Peyer's patch (tissue), 4 donors: Measurements from ENCODE around the gene PINK1.

Experiments used
- POLR2A ChIP-seq, 2 donors: fragments of 450-650 bp; IDR thresholded peaks; one replicate each; pipeline ENCODE4 v1.5.1; 2017; ENCODE audit warnings: antibody characterized with exemption in 2 of 2, mild to moderate bottlenecking in 2 of 2, moderate library complexity in 2 of 2
- TF ChIP-seq, protein P1 (sequence below), 6 experiments: fragments of 450-650 bp in 4 of 6; fragments of 200-600 bp in 2 of 6; sonication (generic) in 1 of 6; IDR thresholded peaks; one replicate each; pipeline ENCODE4 v1.5.1; 2017 to 2019; ENCODE audit warnings: antibody characterized with exemption in 6 of 6, mild to moderate bottlenecking in 3 of 6, moderate library complexity in 1 of 6

DNA sequence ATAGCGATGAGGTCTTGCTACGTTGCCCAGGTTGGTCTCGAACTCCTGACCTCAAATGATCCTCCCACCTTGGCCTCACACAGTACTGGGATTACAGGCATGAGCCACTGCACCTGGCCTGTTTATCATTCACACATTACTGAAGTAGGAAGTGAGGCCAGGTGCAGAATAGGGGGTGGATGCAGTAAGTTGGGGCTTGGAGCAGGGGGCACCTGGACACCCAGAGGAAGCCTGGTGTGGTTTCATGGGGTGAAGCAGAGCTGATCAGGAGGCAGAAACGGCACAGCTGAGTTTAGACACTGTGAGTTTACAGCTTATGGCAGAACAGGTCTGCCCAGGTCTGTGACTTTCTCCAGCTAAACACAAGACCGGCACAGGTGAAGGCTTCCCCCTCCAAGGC lies 39.5 kb upstream of the PINK1 start:
- TF ChIP-seq, protein P1, sequence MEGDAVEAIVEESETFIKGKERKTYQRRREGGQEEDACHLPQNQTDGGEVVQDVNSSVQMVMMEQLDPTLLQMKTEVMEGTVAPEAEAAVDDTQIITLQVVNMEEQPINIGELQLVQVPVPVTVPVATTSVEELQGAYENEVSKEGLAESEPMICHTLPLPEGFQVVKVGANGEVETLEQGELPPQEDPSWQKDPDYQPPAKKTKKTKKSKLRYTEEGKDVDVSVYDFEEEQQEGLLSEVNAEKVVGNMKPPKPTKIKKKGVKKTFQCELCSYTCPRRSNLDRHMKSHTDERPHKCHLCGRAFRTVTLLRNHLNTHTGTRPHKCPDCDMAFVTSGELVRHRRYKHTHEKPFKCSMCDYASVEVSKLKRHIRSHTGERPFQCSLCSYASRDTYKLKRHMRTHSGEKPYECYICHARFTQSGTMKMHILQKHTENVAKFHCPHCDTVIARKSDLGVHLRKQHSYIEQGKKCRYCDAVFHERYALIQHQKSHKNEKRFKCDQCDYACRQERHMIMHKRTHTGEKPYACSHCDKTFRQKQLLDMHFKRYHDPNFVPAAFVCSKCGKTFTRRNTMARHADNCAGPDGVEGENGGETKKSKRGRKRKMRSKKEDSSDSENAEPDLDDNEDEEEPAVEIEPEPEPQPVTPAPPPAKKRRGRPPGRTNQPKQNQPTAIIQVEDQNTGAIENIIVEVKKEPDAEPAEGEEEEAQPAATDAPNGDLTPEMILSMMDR (IDR thresholded peaks at IDR 0.05): no peak
- no peak for TF ChIP-seq POLR2A (IDR thresholded peaks at IDR 0.05)
